ENCODE measurements around the gene CYB5R4.
"Not testable (repeated sequence)": the region's sequence is repeated elsewhere in the genome, so short reads cannot be mapped to it uniquely, and the experiment has no call there.

Gene CYB5R4

DNA sequence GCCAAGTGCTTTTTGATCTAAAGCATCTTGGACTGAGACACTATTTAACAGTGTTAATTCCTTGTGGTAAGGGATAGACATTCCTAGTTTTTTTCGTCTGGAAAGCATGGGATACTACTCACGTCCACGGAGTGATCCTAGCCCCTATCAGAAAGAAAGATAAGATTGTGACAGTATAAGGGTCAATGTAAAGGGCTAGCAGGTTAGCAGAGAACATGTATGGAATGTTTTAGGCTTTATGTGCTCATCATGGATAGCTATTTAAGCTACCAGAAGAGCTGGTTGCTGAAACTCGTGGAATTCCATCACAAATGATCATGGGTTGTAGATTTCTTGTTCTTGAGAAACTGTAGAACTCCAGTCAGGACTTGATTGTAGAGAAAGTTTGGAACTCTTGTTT lies 32.1 kb downstream of the CYB5R4 start:
- H3K27me3 ChIP-seq (ENCODE audit: control insufficient read depth, insufficient read depth, low read length): no peaks in the 10 kb centered on the region
- no peak overlapping the region for H3K9ac ChIP-seq (ENCODE audit: low read depth, low read length)
- H3K36me3 ChIP-seq (ENCODE audit: control insufficient read depth, insufficient read depth, low read length): no peaks in the 10 kb centered on the region
- no peaks in the 10 kb centered on the region for H3K9me3 ChIP-seq (ENCODE audit: control insufficient read depth, insufficient read depth, low read length)
- H3K4me1 ChIP-seq (ENCODE audit: control insufficient read depth, insufficient read depth, low read length): peaks cover 7% of the 10 kb centered on the region
- H3K4me3 ChIP-seq (ENCODE audit: low read depth, low read length): no peak overlapping the region

DNA sequence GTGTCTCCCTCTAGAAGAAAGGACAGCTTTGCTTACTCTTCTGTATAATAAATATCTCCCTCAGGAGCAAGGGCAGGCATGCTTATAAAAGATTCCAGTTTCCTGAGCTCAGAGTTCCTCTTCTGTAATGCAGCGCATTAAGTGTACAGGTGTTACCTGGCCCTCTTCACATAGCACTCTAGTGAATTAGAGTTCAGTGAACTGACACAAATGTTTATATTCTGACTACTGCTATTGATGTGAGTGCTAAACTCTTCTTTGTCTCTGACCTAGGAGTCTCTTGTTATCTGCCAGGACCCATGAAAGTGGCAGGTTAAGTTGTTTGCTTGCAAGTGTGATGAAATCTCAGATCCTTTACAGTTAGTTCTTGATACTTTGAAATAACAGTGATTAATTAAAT lies 33.5 kb downstream of the CYB5R4 start:
- no peaks in the 10 kb centered on the region for H3K9me3 ChIP-seq (ENCODE audit: control insufficient read depth, insufficient read depth, low read length)
- H3K4me3 ChIP-seq (ENCODE audit: low read depth, low read length): no peak overlapping the region
- peaks cover 7% of the 10 kb centered on the region for H3K4me1 ChIP-seq (ENCODE audit: control insufficient read depth, insufficient read depth, low read length)
- no peaks in the 10 kb centered on the region for H3K36me3 ChIP-seq (ENCODE audit: control insufficient read depth, insufficient read depth, low read length)
- no peak overlapping the region for H3K9ac ChIP-seq (ENCODE audit: low read depth, low read length)
- H3K27me3 ChIP-seq (ENCODE audit: control insufficient read depth, insufficient read depth, low read length): no peaks in the 10 kb centered on the region

DNA sequence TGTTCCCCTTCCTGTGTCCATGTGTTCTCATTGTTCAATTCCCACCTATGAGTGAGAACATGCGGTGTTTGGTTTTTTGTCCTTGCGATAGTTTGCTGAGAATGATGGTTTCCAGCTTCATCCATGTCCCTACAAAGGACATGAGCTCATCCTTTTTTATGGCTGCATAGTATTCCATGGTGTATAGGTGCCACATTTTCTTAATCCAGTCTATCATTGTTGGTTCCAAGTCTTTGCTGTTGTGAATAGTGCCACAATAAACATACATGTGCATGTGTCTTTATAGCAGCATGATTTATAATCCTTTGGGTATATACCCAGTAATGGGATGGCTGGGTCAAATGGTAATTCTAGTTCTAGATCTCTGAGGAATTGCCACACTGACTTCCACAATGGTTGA lies 37.6 kb downstream of the CYB5R4 start:
- not testable (repeated sequence) for H3K4me3 ChIP-seq (ENCODE audit: low read depth, low read length); H3K27me3 ChIP-seq (ENCODE audit: control insufficient read depth, insufficient read depth, low read length); H3K36me3 ChIP-seq (ENCODE audit: control insufficient read depth, insufficient read depth, low read length); H3K4me1 ChIP-seq (ENCODE audit: control insufficient read depth, insufficient read depth, low read length); H3K9ac ChIP-seq (ENCODE audit: low read depth, low read length); H3K9me3 ChIP-seq (ENCODE audit: control insufficient read depth, insufficient read depth, low read length)

DNA sequence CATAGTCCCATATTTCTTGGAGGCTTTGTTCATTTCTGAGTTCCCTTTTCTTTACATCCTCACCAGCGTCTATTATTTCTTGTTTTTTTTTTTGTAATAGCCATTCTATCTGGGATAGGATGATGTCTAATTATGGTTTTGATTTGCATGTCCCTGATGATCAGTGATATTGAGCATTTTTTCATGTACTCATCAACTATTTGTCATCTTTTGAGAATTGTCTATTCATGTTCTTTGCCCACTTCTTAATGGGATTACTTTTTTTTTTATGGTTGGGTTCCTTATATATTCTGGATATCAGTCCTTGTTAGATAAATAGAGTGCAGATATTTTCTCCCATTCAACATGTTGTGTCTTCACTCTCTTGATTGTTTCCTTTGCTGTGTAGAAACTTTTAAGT lies 42.1 kb downstream of the CYB5R4 start:
- Histone ChIP-seq H3K4me1 (ENCODE audit: control insufficient read depth, insufficient read depth, low read length) (no peaks in the 10 kb centered on the region), H3K9me3 (ENCODE audit: control insufficient read depth, insufficient read depth, low read length) (no peaks in the 10 kb centered on the region), H3K36me3 (ENCODE audit: control insufficient read depth, insufficient read depth, low read length) (no peaks in the 10 kb centered on the region), H3K27me3 (ENCODE audit: control insufficient read depth, insufficient read depth, low read length) (no peaks in the 10 kb centered on the region), H3K9ac (ENCODE audit: low read depth, low read length) (no peak overlapping the region), H3K4me3 (ENCODE audit: low read depth, low read length) (no peak overlapping the region)

DNA sequence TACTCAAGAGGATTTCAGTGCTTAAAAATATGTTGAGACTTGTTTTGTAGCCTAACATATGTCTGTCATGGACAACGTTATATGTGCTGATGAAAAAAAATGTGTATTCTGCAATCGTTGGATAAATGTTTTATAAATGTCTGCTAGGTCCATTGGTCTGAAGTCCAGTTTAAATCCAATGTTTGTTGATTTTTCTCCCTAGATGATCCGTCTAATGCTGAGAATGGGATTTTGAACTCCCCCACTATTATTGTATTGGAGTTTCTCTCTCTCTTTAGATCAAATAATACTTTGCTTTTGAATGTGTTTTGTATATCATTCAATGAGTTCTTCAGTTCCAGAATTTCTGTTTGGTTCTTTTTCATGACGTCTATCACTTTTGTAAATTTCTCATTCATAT lies 44.9 kb downstream of the CYB5R4 start:
- Histone ChIP-seq H3K4me1 (ENCODE audit: control insufficient read depth, insufficient read depth, low read length) (peaks cover 6% of the 10 kb centered on the region), H3K27me3 (ENCODE audit: control insufficient read depth, insufficient read depth, low read length) (no peaks in the 10 kb centered on the region), H3K36me3 (ENCODE audit: control insufficient read depth, insufficient read depth, low read length) (no peaks in the 10 kb centered on the region), H3K4me3 (ENCODE audit: low read depth, low read length) (no peak overlapping the region), H3K9me3 (ENCODE audit: control insufficient read depth, insufficient read depth, low read length) (no peaks in the 10 kb centered on the region), H3K9ac (ENCODE audit: low read depth, low read length) (no peak overlapping the region)

DNA sequence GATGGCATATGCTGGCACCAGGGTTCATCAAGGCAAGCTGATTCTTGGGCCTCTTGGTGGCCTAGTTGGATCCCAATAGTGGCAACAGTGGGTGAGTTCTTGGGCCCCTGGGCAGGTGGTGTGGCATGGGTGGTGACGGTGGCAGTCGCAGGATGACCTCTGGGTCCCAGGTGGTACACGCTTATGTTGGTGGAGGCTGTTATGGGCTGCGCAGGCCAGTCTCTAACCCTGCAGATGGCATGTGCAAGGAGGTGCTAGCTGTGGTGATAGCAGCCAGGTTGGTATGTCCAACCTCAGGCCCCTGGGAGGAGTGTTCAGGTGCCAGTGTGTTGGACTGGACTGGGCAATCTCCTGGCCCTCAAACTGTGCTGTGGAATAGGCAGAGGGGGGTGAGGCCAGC lies 46.2 kb downstream of the CYB5R4 start:
- no peaks in the 10 kb centered on the region for H3K27me3 ChIP-seq (ENCODE audit: control insufficient read depth, insufficient read depth, low read length)
- H3K9me3 ChIP-seq (ENCODE audit: control insufficient read depth, insufficient read depth, low read length): no peaks in the 10 kb centered on the region
- peaks cover 10% of the 10 kb centered on the region for H3K4me1 ChIP-seq (ENCODE audit: control insufficient read depth, insufficient read depth, low read length)
- no peak overlapping the region for H3K4me3 ChIP-seq (ENCODE audit: low read depth, low read length)
- no peaks in the 10 kb centered on the region for H3K36me3 ChIP-seq (ENCODE audit: control insufficient read depth, insufficient read depth, low read length)
- H3K9ac ChIP-seq (ENCODE audit: low read depth, low read length): no peak overlapping the region

DNA sequence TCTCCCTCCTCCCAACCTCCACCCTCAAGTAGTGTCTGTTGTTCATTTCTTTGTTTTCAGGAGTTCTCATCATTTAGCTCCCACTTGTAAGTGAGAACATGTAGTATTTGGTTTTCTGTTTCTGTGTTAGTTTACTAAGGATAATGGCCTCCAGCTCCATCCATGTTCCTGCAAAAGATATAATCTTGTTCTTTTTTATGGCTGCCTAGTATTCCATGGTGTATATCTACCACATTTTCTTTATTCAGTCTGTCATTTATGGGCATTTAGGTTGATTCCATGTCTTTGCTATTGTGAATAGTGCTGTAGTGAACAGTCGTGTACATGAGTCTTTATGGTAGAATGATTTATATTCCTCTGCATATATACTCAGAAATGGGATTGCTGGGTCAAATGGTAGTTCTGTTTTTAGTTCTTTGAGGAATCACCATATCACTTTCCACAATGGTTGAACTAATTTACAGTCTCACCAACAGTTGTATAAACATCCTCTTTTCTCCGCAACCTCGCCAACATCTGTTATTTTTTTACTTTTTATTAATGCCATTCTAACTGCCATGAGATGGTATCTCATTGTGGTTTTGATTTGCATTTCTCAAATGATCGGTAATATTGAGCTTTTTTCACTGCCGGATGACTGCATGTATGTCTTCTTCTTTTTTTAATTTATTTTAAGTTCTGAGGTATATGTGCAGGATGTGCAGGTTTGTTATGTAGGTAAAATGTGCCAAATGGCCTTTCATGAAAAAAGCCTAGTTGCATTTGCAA lies 48.3 kb downstream of the CYB5R4 start:
- not testable (repeated sequence) for H3K27me3 ChIP-seq (ENCODE audit: control insufficient read depth, insufficient read depth, low read length); H3K9ac ChIP-seq (ENCODE audit: low read depth, low read length); H3K36me3 ChIP-seq (ENCODE audit: control insufficient read depth, insufficient read depth, low read length)

DNA sequence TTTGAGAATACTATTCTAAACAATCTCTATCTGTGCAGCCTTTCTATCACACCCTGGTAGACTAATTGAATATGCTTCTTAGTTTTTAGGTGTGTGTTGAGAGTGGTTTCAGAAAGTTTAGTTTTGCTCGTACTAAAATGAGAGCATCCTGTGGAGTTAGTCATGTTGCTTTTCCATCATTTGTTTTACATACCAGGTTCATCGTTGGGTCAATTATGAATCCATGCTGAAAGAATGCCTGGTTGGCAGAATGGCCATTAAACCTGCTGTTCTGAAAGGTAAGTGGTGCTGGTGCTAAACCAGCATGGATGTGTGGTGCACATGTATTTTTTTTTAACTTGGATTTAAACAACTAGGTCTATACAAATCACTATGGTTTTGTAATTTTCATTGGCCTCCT lies 49.3 kb downstream of the CYB5R4 start:
- H3K4me1 ChIP-seq (ENCODE audit: control insufficient read depth, insufficient read depth, low read length): peaks cover 14% of the 10 kb centered on the region
- no peaks in the 10 kb centered on the region for H3K9me3 ChIP-seq (ENCODE audit: control insufficient read depth, insufficient read depth, low read length)
- no peak overlapping the region for H3K4me3 ChIP-seq (ENCODE audit: low read depth, low read length)
- no peaks in the 10 kb centered on the region for H3K36me3 ChIP-seq (ENCODE audit: control insufficient read depth, insufficient read depth, low read length)
- H3K27me3 ChIP-seq (ENCODE audit: control insufficient read depth, insufficient read depth, low read length): no peaks in the 10 kb centered on the region
- no peak overlapping the region for H3K9ac ChIP-seq (ENCODE audit: low read depth, low read length)

More for the DNA sequence above, 48.3 kb downstream of the CYB5R4 start:
- H3K4me1 ChIP-seq (ENCODE audit: control insufficient read depth, insufficient read depth, low read length): peaks cover 14% of the 10 kb centered on the region
- H3K4me3 ChIP-seq (ENCODE audit: low read depth, low read length); H3K9me3 ChIP-seq (ENCODE audit: control insufficient read depth, insufficient read depth, low read length): not testable (repeated sequence)

DNA sequence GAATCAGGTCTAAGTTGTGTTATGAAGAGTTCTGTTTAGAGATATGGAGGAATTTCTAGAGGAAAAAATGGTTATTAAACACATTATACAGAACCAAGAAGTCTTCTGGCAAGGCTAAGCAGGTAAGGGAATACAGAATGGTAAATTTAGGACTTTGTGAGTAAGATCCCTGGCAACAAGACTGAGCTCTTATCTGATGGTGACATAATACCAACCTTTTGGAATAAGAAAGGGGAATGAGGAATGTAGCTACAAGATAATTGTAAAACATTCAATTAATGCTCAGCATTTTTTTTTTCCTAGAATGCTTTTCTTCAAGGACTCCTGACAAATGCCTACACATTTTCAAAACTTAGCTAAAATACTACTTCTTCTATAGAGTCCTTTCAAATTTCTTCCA lies 51.8 kb downstream of the CYB5R4 start:
- Histone ChIP-seq H3K27me3 (ENCODE audit: control insufficient read depth, insufficient read depth, low read length) (no peaks in the 10 kb centered on the region), H3K36me3 (ENCODE audit: control insufficient read depth, insufficient read depth, low read length) (no peaks in the 10 kb centered on the region), H3K9me3 (ENCODE audit: control insufficient read depth, insufficient read depth, low read length) (no peaks in the 10 kb centered on the region), H3K4me1 (ENCODE audit: control insufficient read depth, insufficient read depth, low read length) (peaks cover 14% of the 10 kb centered on the region), H3K4me3 (ENCODE audit: low read depth, low read length) (no peak overlapping the region), H3K9ac (ENCODE audit: low read depth, low read length) (no peak overlapping the region)

DNA sequence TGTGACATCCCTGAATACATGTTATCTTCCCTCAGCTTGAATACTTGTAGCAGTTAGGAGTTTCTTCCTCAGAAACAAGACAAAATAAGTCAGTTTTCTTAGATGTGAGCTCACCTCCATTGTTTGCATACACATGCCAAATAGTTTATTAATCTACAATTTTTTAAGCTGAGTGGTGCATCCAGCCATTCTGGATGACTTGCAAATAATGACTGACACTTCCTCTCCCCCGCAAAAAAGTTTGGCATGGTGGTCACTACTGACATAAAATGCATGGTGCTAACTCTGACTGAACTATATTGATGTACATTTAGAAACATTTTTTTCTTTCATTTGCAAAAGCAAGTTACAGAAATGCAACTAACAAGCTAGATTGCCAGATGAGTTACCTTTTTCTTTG lies 55.5 kb downstream of the CYB5R4 start:
- no peaks in the 10 kb centered on the region for H3K27me3 ChIP-seq (ENCODE audit: control insufficient read depth, insufficient read depth, low read length)
- H3K9ac ChIP-seq (ENCODE audit: low read depth, low read length): no peak overlapping the region

DNA sequence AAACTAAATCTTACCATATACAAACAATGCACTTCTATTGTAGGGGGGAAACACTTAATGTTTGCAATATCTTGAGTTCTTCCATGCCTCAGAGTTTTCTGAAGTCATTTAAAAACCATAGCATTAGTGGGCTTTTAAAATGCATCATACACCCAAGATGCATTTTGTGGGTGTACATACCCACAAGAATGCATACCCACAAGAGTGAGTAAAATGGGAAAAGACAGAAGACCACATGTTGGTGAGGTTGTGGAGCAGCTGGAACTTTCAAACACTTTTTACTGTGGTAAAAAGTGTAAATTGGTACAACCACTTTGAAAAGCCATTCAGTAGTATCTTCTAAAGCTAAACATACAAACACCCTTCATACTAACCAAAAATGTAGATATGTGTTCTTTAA lies 57.5 kb downstream of the CYB5R4 start:
- H3K4me3 ChIP-seq (ENCODE audit: low read depth, low read length): no peak overlapping the region
- no peaks in the 10 kb centered on the region for H3K9me3 ChIP-seq (ENCODE audit: control insufficient read depth, insufficient read depth, low read length)
- no peaks in the 10 kb centered on the region for H3K27me3 ChIP-seq (ENCODE audit: control insufficient read depth, insufficient read depth, low read length)
- peaks cover 4% of the 10 kb centered on the region for H3K4me1 ChIP-seq (ENCODE audit: control insufficient read depth, insufficient read depth, low read length)
- H3K9ac ChIP-seq (ENCODE audit: low read depth, low read length): no peak overlapping the region
- no peaks in the 10 kb centered on the region for H3K36me3 ChIP-seq (ENCODE audit: control insufficient read depth, insufficient read depth, low read length)

More for the DNA sequence above, 55.5 kb downstream of the CYB5R4 start:
- Histone ChIP-seq H3K4me1 (ENCODE audit: control insufficient read depth, insufficient read depth, low read length) (peaks cover 4% of the 10 kb centered on the region), H3K4me3 (ENCODE audit: low read depth, low read length) (no peak overlapping the region), H3K9me3 (ENCODE audit: control insufficient read depth, insufficient read depth, low read length) (no peaks in the 10 kb centered on the region), H3K36me3 (ENCODE audit: control insufficient read depth, insufficient read depth, low read length) (no peaks in the 10 kb centered on the region)

DNA sequence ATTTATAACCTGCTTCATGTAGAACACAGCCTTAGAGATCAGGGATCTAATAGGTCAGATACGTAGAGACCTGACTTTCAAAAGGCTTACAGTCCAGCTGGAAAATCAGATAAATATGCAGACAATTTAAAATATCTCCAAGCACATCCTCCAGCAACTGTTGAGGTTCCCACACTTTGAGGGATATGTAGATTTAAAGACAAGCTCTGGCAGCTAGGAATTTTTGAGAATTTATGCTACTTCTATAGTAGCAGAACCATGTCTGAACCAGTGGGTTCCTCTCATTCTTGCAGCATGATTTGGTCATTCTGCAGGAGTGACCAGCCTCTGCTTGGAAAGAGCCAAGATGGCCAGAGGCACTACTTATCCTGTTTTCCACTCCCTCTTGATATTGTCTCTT lies 60.5 kb downstream of the CYB5R4 start:
- Histone ChIP-seq H3K4me3 (ENCODE audit: low read depth, low read length) (no peak overlapping the region), H3K27me3 (ENCODE audit: control insufficient read depth, insufficient read depth, low read length) (no peaks in the 10 kb centered on the region), H3K9me3 (ENCODE audit: control insufficient read depth, insufficient read depth, low read length) (no peaks in the 10 kb centered on the region), H3K9ac (ENCODE audit: low read depth, low read length) (no peak overlapping the region), H3K4me1 (ENCODE audit: control insufficient read depth, insufficient read depth, low read length) (no peaks in the 10 kb centered on the region), H3K36me3 (ENCODE audit: control insufficient read depth, insufficient read depth, low read length) (no peaks in the 10 kb centered on the region)
